Right atrium auricular region (tissue), 2 donors: ENCODE data around the gene PFAS. TPM values are rescaled to one million over a fixed set of nuclear protein-coding genes. Genes with fewer than 3 reads are reported as not detected.

Experiments
- DNase-seq: peaks from one replicate; pipeline ENCODE4 v3.0.0-alpha.2; 2019; ENCODE audit warnings: low spot score
- H3K27ac ChIP-seq, 2 donors: fragments of 200-600 bp; sonication (generic); 1 replicate in 1 of 2; 2 replicates in 1 of 2; pipeline ENCODE4 v1.5.1; 2016 to 2019
- H3K27me3 ChIP-seq, 2 donors: fragments of 200-600 bp; sonication (generic); one replicate each; pipeline versions ENCODE4 v1.5.1 to v1.6.0; 2017 to 2019
- H3K36me3 ChIP-seq: fragments of 200-600 bp; sonication (generic); one replicate; pipeline ENCODE4 v1.5.1; 2016
- H3K4me1 ChIP-seq, 2 donors: fragments of 200-600 bp; sonication (generic); one replicate each; pipeline versions ENCODE4 v1.5.1 to v1.6.0; 2017 to 2019
- H3K4me3 ChIP-seq, 2 donors: fragments of 200-600 bp; sonication (generic); 1 replicate in 1 of 2; 2 replicates in 1 of 2; pipeline ENCODE4 v1.5.1; 2017 to 2019; ENCODE audit warnings: mild to moderate bottlenecking in 1 of 2, moderate library complexity in 1 of 2
- H3K9me3 ChIP-seq, 2 donors: fragments of 200-600 bp; sonication (generic); one replicate each; pipeline ENCODE4 v1.5.1; 2019
- CTCF ChIP-seq, 2 donors: fragments of 200-600 bp; sonication (generic); IDR thresholded peaks; one replicate each; pipeline ENCODE4 v1.5.1; 2019; ENCODE audit warnings: antibody characterized with exemption in 2 of 2
- total RNA-seq, 2 donors: library from RNA; depleted of rRNA; stranded (reverse); fragments of >200 nt; gene quantifications; one replicate each; pipeline ENCODE4 v1.1.0, GENCODE V29; 2016

The PFAS gene
- total RNA-seq, 2 donors from 2014 or later: 4.4 to 5.3 TPM

GRCh38 chr17:8294814-8295316, 45.8 kb downstream of the PFAS start:
- H3K27me3 ChIP-seq: no peaks in the 10 kb centered on the region
- no peaks in the 10 kb centered on the region for H3K9me3 ChIP-seq
- H3K36me3 ChIP-seq: no peaks in the 10 kb centered on the region
- H3K27ac ChIP-seq: peak overlapping the region; percentile 89 to 93
- peak overlapping the region; percentile 62 to 67 for H3K4me3 ChIP-seq
- no peak for TF ChIP-seq CTCF (IDR thresholded peaks at IDR 0.05)
- H3K4me1 ChIP-seq: peaks cover 0 to 15% of the 10 kb centered on the region in 2 donors
- peak; percentile 59 for DNase-seq

- TF ChIP-seq CTCF (IDR thresholded peaks at IDR 0.05): no peak
- H3K27ac ChIP-seq: no peak overlapping the region
- H3K9me3 ChIP-seq: no peaks in the 10 kb centered on the region
- H3K27me3 ChIP-seq: no peaks in the 10 kb centered on the region
- no peaks in the 10 kb centered on the region for H3K36me3 ChIP-seq
- H3K4me1 ChIP-seq: peaks cover 0 to 3% of the 10 kb centered on the region in 2 donors
- no peak for DNase-seq
- H3K4me3 ChIP-seq: no peak overlapping the region
Measured at GRCh38 chr17:8300226-8300625, 51.1 kb downstream of the PFAS start.

GRCh38 chr17:8300627-8301242, 51.6 kb downstream of the PFAS start:
- peak; percentile 66 for DNase-seq
- H3K27me3 ChIP-seq: no peaks in the 10 kb centered on the region
- peaks cover 0 to 3% of the 10 kb centered on the region in 2 donors for H3K4me1 ChIP-seq
- no peak overlapping the region for H3K4me3 ChIP-seq
- peak; percentile 60 to 88 for TF ChIP-seq CTCF (IDR thresholded peaks at IDR 0.05)
- no peaks in the 10 kb centered on the region for H3K36me3 ChIP-seq
- H3K9me3 ChIP-seq: no peaks in the 10 kb centered on the region
- H3K27ac ChIP-seq: no peak overlapping the region

- no peaks in the 10 kb centered on the region for H3K9me3 ChIP-seq
- peaks cover 0 to 14% of the 10 kb centered on the region in 2 donors for H3K4me1 ChIP-seq
- no peak for DNase-seq
- peaks cover 0 to 5% of the 10 kb centered on the region in 2 donors for H3K27me3 ChIP-seq
- H3K36me3 ChIP-seq: no peaks in the 10 kb centered on the region
- peak overlapping the region; percentile 33 to 38 for H3K4me3 ChIP-seq
- peak overlapping the region; percentile 44 to 68 for H3K27ac ChIP-seq
- no peak for TF ChIP-seq CTCF (IDR thresholded peaks at IDR 0.05)
Measured at GRCh38 chr17:8310601-8311123, 61.6 kb downstream of the PFAS start.

GRCh38 chr17:8311131-8311790, 62.2 kb downstream of the PFAS start:
- no peaks in the 10 kb centered on the region for H3K9me3 ChIP-seq

More at GRCh38 chr17:8311131-8311790, 62.2 kb downstream of the PFAS start:
- peak overlapping the region; percentile 33 to 38 for H3K4me3 ChIP-seq
- H3K27me3 ChIP-seq: peaks cover 0 to 5% of the 10 kb centered on the region in 2 donors
- DNase-seq: no peak
- H3K4me1 ChIP-seq: peaks cover 0 to 19% of the 10 kb centered on the region in 2 donors
- TF ChIP-seq CTCF (IDR thresholded peaks at IDR 0.05): no peak
- H3K36me3 ChIP-seq: no peaks in the 10 kb centered on the region
- peak overlapping the region; percentile 44 to 68 for H3K27ac ChIP-seq
